Endothelial cell of umbilical vein (primary cell): ENCODE results near the gene TCF25.

Source experiments
- CTCF ChIP-seq, 2 donors: IDR thresholded peaks; 1 replicate in 1 of 2; 2 replicates in 1 of 2; pipeline ENCODE4 v1.5.1; 2011; ENCODE audit warnings: low read length in 2 of 2, mild to moderate bottlenecking in 2 of 2, moderate library complexity in 2 of 2, control low read depth in 1 of 2, inconsistent platforms in 1 of 2, low read depth in 1 of 2; ENCODE audit not compliant: insufficient read depth in 1 of 2; ENCODE audit errors: extremely low read depth in 1 of 2
- MYC ChIP-seq: IDR thresholded peaks from one replicate; pipeline ENCODE4 v1.6.1; 2011; ENCODE audit warnings: mild to moderate bottlenecking, low read depth, low read length
- POLR2A ChIP-seq: IDR thresholded peaks from 2 replicates; pipeline ENCODE4 v1.6.1; 2012; ENCODE audit warnings: low read depth, mild to moderate bottlenecking, control low read depth, low read length

- TF ChIP-seq MYC (peak; percentile 56), POLR2A (no peak), CTCF (IDR thresholded peaks at IDR 0.05; ENCODE audit: extremely low read depth in 1 of 2, insufficient read depth in 1 of 2, low read depth in 1 of 2, low read length in 2 of 2) (no peak)
These were observed 739 bp downstream of the TCF25 start for GRCh38 chr16:89873972-89874689.
